ENCODE measurements around the gene PTGIS. TPM values are rescaled to one million over a fixed set of nuclear protein-coding genes. Genes with fewer than 3 reads are reported as not detected.

The PTGIS gene
- total and polyA plus RNA-seq, 10 donors: 0.15 to 1.6 (median 0.92) TPM

GRCh38 chr20:49526568-49526967, 41.4 kb downstream of the PTGIS start:
- DNase-seq: no peak
- Histone ChIP-seq H3K27ac (no peak overlapping the region), H3K4me1 (no peaks in the 10 kb centered on the region), H3K4me3 (no peak overlapping the region), H3K36me3 (no peaks in the 10 kb centered on the region), H3K9me3 (peaks cover 0 to 14% (median 9%) of the 10 kb centered on the region in 8 donors), H3K27me3 (replicated peaks in 1 of 7) (peaks cover 0 to 18% (median 0%) of the 10 kb centered on the region in 7 donors)
- no peak for TF ChIP-seq POLR2AphosphoS5 (IDR thresholded peaks at IDR 0.05)
- TF ChIP-seq POLR2A (IDR thresholded peaks at IDR 0.05): no peak
- no peak for TF ChIP-seq CTCF (IDR thresholded peaks at IDR 0.05 in 8 of 11, conservative IDR thresholded peaks at IDR 0.05 in 3 of 11)
- intact Hi-C loops (cut with DNase I; ENCODE audit: low total_unique reads): no loop called here
- 70 to 85% (median 83%) methylated on average over 2 of the region's 2 CpGs for WGBS, 5 donors

- H3K4me3 ChIP-seq: no peak overlapping the region
- no peaks in the 10 kb centered on the region for H3K36me3 ChIP-seq
- no peak for TF ChIP-seq POLR2AphosphoS5 (IDR thresholded peaks at IDR 0.05)
- TF ChIP-seq POLR2A (IDR thresholded peaks at IDR 0.05): no peak
- no peak for TF ChIP-seq CTCF (IDR thresholded peaks at IDR 0.05 in 8 of 11, conservative IDR thresholded peaks at IDR 0.05 in 3 of 11)
- peaks cover 0 to 18% (median 0%) of the 10 kb centered on the region in 7 donors for H3K27me3 ChIP-seq (replicated peaks in 1 of 7)
- WGBS, 5 donors: 92 to 97% (median 95%) methylated on average over 6 of the region's 6 CpGs
- intact Hi-C loops (cut with DNase I; ENCODE audit: low total_unique reads): no loop called here
- peaks cover 0 to 14% (median 9%) of the 10 kb centered on the region in 8 donors for H3K9me3 ChIP-seq
- DNase-seq: no peak
- no peaks in the 10 kb centered on the region for H3K4me1 ChIP-seq
- H3K27ac ChIP-seq: no peak overlapping the region
Observed at GRCh38 chr20:49526056-49526455, 41.9 kb downstream of the PTGIS start.

DNA sequence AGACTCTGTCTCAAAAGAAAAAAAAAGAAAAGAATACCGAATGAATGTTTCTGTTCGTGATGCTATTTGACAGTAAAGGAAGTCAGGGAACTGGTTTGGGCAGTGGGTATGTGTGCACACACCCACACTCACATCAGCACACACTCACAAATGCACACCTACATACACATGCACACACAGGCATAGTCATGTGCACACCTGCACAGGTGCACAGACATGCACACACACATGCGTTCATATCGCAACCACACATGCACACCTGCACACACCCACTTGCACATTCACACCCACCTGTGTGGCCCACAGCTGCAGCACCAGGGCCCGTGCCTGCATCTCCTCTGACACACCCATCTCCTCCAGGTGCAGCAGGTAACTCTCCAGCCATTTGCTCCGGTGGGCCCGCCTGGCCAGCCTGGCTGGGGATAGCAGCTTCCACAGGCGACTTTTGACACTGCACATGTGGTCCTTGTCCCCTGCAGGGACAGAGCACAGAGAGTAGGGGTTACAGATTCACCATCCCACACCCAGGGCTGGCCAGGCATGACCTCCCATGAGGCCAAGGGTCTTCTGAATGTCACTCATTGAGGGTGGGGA, 44.1 kb downstream of the PTGIS start:
- WGBS, 5 donors: 89 to 96% (median 93%) methylated on average over 6 to 8 of the region's 8 CpGs
- H3K9me3 ChIP-seq: peaks cover 0 to 14% (median 9%) of the 10 kb centered on the region in 8 donors
- H3K27ac ChIP-seq: no peak overlapping the region

More for the DNA sequence above, 44.1 kb downstream of the PTGIS start:
- Histone ChIP-seq H3K4me1 (no peaks in the 10 kb centered on the region), H3K4me3 (no peak overlapping the region), H3K27me3 (replicated peaks in 1 of 7) (peaks cover 0 to 18% (median 0%) of the 10 kb centered on the region in 7 donors), H3K36me3 (no peaks in the 10 kb centered on the region)
- TF ChIP-seq POLR2AphosphoS5 (IDR thresholded peaks at IDR 0.05) (no peak), CTCF (IDR thresholded peaks at IDR 0.05 in 8 of 11, conservative IDR thresholded peaks at IDR 0.05 in 3 of 11) (no peak), POLR2A (IDR thresholded peaks at IDR 0.05) (no peak)
- intact Hi-C loops (cut with DNase I; ENCODE audit: low total_unique reads): no loop called here
- no peak for DNase-seq
